Measurements from ENCODE around the gene ZNF580.

ZNF580 gene

GRCh38 chr19:55688422-55689218, 47.8 kb downstream of the ZNF580 start (continued):
- no peak for TF ChIP-seq ZNF704 (tag by site-specific recombination; IDR thresholded peaks at IDR 0.05)
- TF ChIP-seq ZNF423 (tag by site-specific recombination; IDR thresholded peaks at IDR 0.05), result no peak
- TF ChIP-seq HIC1 (tag by site-specific recombination; IDR thresholded peaks at IDR 0.05), result no peak
- no peak for TF ChIP-seq ZNF510 (tag by site-specific recombination; IDR thresholded peaks at IDR 0.05; ENCODE audit: insufficient replicate concordance)
- no peak for TF ChIP-seq ZNF645 (tag by site-specific recombination; IDR thresholded peaks at IDR 0.05)
- TF ChIP-seq ZNF621 (tag by site-specific recombination; IDR thresholded peaks at IDR 0.05), result no peak
- no peak for TF ChIP-seq ZNF416 (tag by site-specific recombination; IDR thresholded peaks at IDR 0.05)
- no peak for TF ChIP-seq TCF7L2 (IDR thresholded peaks at IDR 0.05; ENCODE audit: borderline replicate concordance, low read depth, low read length)
- no peak for TF ChIP-seq CTCF (tag by site-specific recombination; IDR thresholded peaks at IDR 0.05)
- TF ChIP-seq ZNF488 (tag by site-specific recombination; IDR thresholded peaks at IDR 0.05), result no peak

GRCh38 chr19:55689411-55690108, 48.8 kb downstream of the ZNF580 start:
- H3K4me1 ChIP-seq (ENCODE audit: control insufficient read depth, insufficient read depth, low read length), result no peaks in the 10 kb centered on the region
- H3K9me3 ChIP-seq (ENCODE audit: control insufficient read depth, insufficient read depth, low read depth, low read length), result no peaks in the 10 kb centered on the region
- TF ChIP-seq ZNF473 (tag by site-specific recombination; IDR thresholded peaks at IDR 0.05), result no peak
- ChIA-PET POLR2A (no interaction called here), CTCF (no interaction called here)
- H3K36me3 ChIP-seq (ENCODE audit: control insufficient read depth in 2 of 2, insufficient read depth in 1 of 2, low read length in 2 of 2), result peaks cover 18 to 95% of the 10 kb centered on the region in 2 experiments
- no peak overlapping the region for H3K4me3 ChIP-seq (ENCODE audit: low read depth, low read length)
- no peak overlapping the region for H3K27ac ChIP-seq (ENCODE audit: extremely low read depth, low read depth, low read length)

GRCh38 chr19:55690109-55690768, 49.4 kb downstream of the ZNF580 start:
- no peaks in the 10 kb centered on the region for H3K9me3 ChIP-seq (ENCODE audit: control insufficient read depth, insufficient read depth, low read depth, low read length)
- POLR2A ChIA-PET, result no interaction called here
- H3K4me1 ChIP-seq (ENCODE audit: control insufficient read depth, insufficient read depth, low read length), result no peaks in the 10 kb centered on the region
- H3K27ac ChIP-seq (ENCODE audit: extremely low read depth, low read depth, low read length), result no peak overlapping the region
- peaks cover 13 to 94% of the 10 kb centered on the region in 2 experiments for H3K36me3 ChIP-seq (ENCODE audit: control insufficient read depth in 2 of 2, insufficient read depth in 1 of 2, low read length in 2 of 2)
- H3K4me3 ChIP-seq (ENCODE audit: low read depth, low read length), result no peak overlapping the region
- CTCF ChIA-PET, result no interaction called here
- TF ChIP-seq ZFP3 (tag by site-specific recombination; IDR thresholded peaks at IDR 0.05; ENCODE audit: low read depth) (no peak), BCL11A (tag by site-specific recombination; IDR thresholded peaks at IDR 0.05; ENCODE audit: low read depth) (no peak), ZNF155 (tag by site-specific recombination; IDR thresholded peaks at IDR 0.05) (no peak), PRDM6 (tag by site-specific recombination; IDR thresholded peaks at IDR 0.05) (no peak), ZNF202 (tag by site-specific recombination; IDR thresholded peaks at IDR 0.05; ENCODE audit: borderline replicate concordance) (no peak), ZNF394 (tag by site-specific recombination; IDR thresholded peaks at IDR 0.05; ENCODE audit: borderline replicate concordance) (no peak), ZNF175 (tag by site-specific recombination; IDR thresholded peaks at IDR 0.05) (no peak), ZNF670 (tag by site-specific recombination; IDR thresholded peaks at IDR 0.05; ENCODE audit: low read depth) (no peak), ZNF335 (tag by site-specific recombination; conservative IDR thresholded peaks at IDR 0.05) (no peak), ZNF624 (tag by site-specific recombination; IDR thresholded peaks at IDR 0.05) (no peak), MYNN (tag by site-specific recombination; IDR thresholded peaks at IDR 0.05; ENCODE audit: borderline replicate concordance) (no peak)

Measured in HEK293 (cell line).